ENCODE measurements around the gene MAP3K9.

MAP3K9 gene

GRCh38 chr14:70731447-70732239 lies 77.7 kb downstream of the MAP3K9 start:
- Mint-ChIP-seq H3K27ac (no peak overlapping the region), H3K27me3 (no peaks in the 10 kb centered on the region), H3K9me3 (ENCODE audit: low read depth) (no peaks in the 10 kb centered on the region), H3K36me3 (peaks cover 15% of the 10 kb centered on the region), H3K4me3 (no peak overlapping the region), H3K4me1 (ENCODE audit: low read depth) (no peaks in the 10 kb centered on the region)

- no peaks in the 10 kb centered on the region for H3K4me1 Mint-ChIP-seq (ENCODE audit: low read depth)
Measured at GRCh38 chr14:70730393-70730792, 78.9 kb downstream of the MAP3K9 start.

DNA sequence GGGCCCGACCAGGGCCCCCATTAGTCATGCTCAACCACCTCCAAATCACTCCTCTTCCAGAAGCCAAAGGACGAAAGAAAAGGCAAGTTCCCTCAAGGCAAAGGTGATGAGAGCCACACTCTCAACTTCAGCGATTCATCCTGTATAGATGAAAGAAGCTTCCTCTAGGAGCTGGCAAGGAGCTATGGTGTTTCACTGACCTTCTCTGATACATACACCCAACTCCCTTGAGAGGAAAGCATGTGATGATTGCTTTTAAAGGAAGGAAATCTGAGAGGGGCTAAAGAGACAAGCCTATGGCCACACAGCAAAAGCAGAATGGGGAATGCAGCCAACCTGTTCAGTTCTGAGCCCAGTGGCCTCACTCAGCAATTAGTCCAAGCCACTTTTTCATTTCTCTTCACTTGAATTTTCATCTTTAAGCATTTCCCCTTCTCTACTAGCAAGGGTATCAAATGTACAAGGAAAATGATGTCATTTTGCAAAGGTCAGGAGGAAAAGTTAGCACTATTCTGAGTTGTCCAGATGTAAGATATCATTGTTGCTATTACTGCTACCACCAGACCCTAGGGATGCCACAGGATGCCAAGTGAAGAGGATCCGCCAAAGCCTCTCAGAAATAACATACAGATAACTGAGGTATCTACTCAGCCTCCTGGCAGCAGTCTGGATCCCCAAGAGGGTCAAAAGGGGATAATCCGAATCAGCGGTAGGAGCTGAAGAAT lies 82.5 kb downstream of the MAP3K9 start:
- no peaks in the 10 kb centered on the region for H3K27me3 Mint-ChIP-seq
- no peak overlapping the region for H3K27ac Mint-ChIP-seq
- peaks cover 6% of the 10 kb centered on the region for H3K36me3 Mint-ChIP-seq
- H3K9me3 Mint-ChIP-seq (ENCODE audit: low read depth) = no peaks in the 10 kb centered on the region
- no peak overlapping the region for H3K4me3 Mint-ChIP-seq
- H3K4me1 Mint-ChIP-seq (ENCODE audit: low read depth) = no peaks in the 10 kb centered on the region

More at GRCh38 chr14:70730393-70730792, 78.9 kb downstream of the MAP3K9 start:
- H3K9me3 Mint-ChIP-seq (ENCODE audit: low read depth) = no peaks in the 10 kb centered on the region
- H3K4me3 Mint-ChIP-seq = no peak overlapping the region
- peaks cover 14% of the 10 kb centered on the region for H3K36me3 Mint-ChIP-seq
- no peak overlapping the region for H3K27ac Mint-ChIP-seq
- H3K27me3 Mint-ChIP-seq = no peaks in the 10 kb centered on the region

DNA sequence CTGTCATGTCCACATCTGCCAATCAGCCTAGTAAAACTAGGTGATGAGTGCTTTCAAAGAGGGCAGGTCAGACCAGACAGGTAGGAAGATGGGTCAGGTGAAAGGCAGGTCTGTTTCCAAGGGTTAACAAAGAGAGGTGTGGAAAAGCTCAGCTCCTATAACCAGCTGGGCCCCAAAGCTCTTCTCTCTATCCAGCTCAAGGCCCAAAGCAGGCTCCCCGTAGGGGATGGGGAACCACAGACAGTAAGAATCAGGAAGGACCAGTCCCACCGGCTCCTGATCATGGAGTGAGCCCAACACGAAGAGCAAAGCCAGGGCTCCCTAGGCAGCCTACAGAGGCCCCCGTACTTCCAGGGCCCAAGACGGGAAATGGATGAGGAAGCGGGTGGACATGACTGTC lies 84.4 kb downstream of the MAP3K9 start:
- H3K36me3 Mint-ChIP-seq = peaks cover 2% of the 10 kb centered on the region
- no peaks in the 10 kb centered on the region for H3K9me3 Mint-ChIP-seq (ENCODE audit: low read depth)
- no peaks in the 10 kb centered on the region for H3K4me1 Mint-ChIP-seq (ENCODE audit: low read depth)
- H3K4me3 Mint-ChIP-seq = no peak overlapping the region
- no peaks in the 10 kb centered on the region for H3K27me3 Mint-ChIP-seq
- H3K27ac Mint-ChIP-seq = no peak overlapping the region

DNA sequence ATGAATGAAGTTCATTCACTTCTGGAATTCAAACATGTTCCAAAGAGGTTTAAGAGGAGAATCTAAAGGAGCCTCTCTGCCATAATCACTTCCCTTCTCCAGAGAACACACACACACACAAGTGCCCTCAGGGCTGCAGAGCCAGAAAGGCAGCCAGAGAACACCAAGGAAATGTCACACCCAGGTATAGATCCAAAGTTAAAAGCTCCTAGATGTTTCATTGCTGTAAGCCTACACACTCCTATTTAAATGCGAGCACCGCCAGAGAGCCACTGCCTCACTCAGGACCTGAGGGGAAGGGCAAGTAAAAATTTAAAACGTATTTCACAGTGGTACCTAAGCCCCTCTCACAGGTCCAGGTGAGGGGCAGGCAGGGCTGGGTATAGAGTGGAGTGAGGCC lies 85.2 kb downstream of the MAP3K9 start:
- Mint-ChIP-seq H3K27me3 (no peaks in the 10 kb centered on the region), H3K36me3 (peaks cover 2% of the 10 kb centered on the region), H3K4me3 (no peak overlapping the region), H3K9me3 (ENCODE audit: low read depth) (no peaks in the 10 kb centered on the region), H3K4me1 (ENCODE audit: low read depth) (no peaks in the 10 kb centered on the region), H3K27ac (no peak overlapping the region)

- H3K36me3 Mint-ChIP-seq = peaks cover 2% of the 10 kb centered on the region
- H3K27me3 Mint-ChIP-seq = no peaks in the 10 kb centered on the region
- H3K9me3 Mint-ChIP-seq (ENCODE audit: low read depth) = no peaks in the 10 kb centered on the region
- H3K4me3 Mint-ChIP-seq = no peak overlapping the region
- H3K27ac Mint-ChIP-seq = no peak overlapping the region
- H3K4me1 Mint-ChIP-seq (ENCODE audit: low read depth) = no peaks in the 10 kb centered on the region
Measured at GRCh38 chr14:70723276-70723675, 86.0 kb downstream of the MAP3K9 start.

DNA sequence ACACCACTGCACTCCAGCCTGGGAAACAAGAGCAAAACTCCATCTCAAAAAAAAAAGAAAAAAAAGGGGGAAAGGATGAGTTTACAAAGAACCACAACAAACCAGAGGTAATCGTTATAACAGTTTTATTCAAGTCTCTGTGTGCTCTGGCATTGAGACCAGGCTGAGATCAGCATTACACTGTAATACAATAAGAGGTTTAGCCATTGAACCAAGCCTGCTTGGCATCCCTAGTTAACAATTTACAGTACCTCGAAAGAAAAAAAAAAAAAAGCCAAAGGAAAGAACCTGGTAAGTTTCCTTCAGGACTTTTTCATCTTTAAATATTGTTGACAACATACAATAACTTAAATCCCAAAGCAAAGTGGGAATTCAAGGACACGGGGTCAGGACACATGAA lies 86.9 kb downstream of the MAP3K9 start:
- Mint-ChIP-seq H3K4me3 (no peak overlapping the region), H3K36me3 (no peaks in the 10 kb centered on the region), H3K9me3 (ENCODE audit: low read depth) (no peaks in the 10 kb centered on the region), H3K27ac (no peak overlapping the region), H3K27me3 (no peaks in the 10 kb centered on the region), H3K4me1 (ENCODE audit: low read depth) (no peaks in the 10 kb centered on the region)

DNA sequence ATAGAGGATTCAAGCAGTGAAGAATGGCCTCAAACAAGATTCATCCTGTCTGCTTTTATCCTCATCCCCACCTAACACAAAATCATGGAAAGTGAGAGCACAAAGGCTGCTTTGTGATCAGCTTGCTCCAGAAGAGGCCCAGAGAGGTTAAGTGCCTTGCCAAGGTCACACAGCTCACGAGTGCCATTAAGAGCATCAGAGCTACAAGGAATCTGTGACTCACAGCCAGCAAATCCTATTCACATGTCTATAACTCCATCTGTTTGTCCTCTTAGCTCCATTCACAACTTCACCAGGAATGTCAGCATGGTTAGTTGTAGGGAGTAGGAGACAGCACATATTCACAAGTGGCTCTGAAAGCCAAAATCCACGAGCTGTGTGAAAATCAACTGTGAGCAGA lies 87.8 kb downstream of the MAP3K9 start:
- Mint-ChIP-seq H3K9me3 (ENCODE audit: low read depth) (no peaks in the 10 kb centered on the region), H3K27ac (no peak overlapping the region)

GRCh38 chr14:70718383-70719118 lies 90.8 kb downstream of the MAP3K9 start:
- peaks cover 3% of the 10 kb centered on the region for H3K4me1 Mint-ChIP-seq (ENCODE audit: low read depth)
- H3K36me3 Mint-ChIP-seq = no peaks in the 10 kb centered on the region
- no peak overlapping the region for H3K4me3 Mint-ChIP-seq
- H3K9me3 Mint-ChIP-seq (ENCODE audit: low read depth) = no peaks in the 10 kb centered on the region
- H3K27ac Mint-ChIP-seq = no peak overlapping the region
- no peaks in the 10 kb centered on the region for H3K27me3 Mint-ChIP-seq

More for the DNA sequence above, 87.8 kb downstream of the MAP3K9 start:
- Mint-ChIP-seq H3K36me3 (no peaks in the 10 kb centered on the region), H3K27me3 (no peaks in the 10 kb centered on the region), H3K4me3 (no peak overlapping the region), H3K4me1 (ENCODE audit: low read depth) (no peaks in the 10 kb centered on the region)

- Mint-ChIP-seq H3K36me3 (no peaks in the 10 kb centered on the region), H3K9me3 (ENCODE audit: low read depth) (no peaks in the 10 kb centered on the region), H3K4me3 (no peak overlapping the region), H3K27me3 (no peaks in the 10 kb centered on the region), H3K4me1 (ENCODE audit: low read depth) (peaks cover 3% of the 10 kb centered on the region), H3K27ac (no peak overlapping the region)
Measured at GRCh38 chr14:70716958-70717357, 92.4 kb downstream of the MAP3K9 start.

- Mint-ChIP-seq H3K27ac (no peak overlapping the region), H3K27me3 (no peaks in the 10 kb centered on the region), H3K9me3 (ENCODE audit: low read depth) (no peaks in the 10 kb centered on the region), H3K4me1 (ENCODE audit: low read depth) (peaks cover 3% of the 10 kb centered on the region), H3K4me3 (no peak overlapping the region), H3K36me3 (no peaks in the 10 kb centered on the region)
Measured at GRCh38 chr14:70716483-70716882, 92.8 kb downstream of the MAP3K9 start.

DNA sequence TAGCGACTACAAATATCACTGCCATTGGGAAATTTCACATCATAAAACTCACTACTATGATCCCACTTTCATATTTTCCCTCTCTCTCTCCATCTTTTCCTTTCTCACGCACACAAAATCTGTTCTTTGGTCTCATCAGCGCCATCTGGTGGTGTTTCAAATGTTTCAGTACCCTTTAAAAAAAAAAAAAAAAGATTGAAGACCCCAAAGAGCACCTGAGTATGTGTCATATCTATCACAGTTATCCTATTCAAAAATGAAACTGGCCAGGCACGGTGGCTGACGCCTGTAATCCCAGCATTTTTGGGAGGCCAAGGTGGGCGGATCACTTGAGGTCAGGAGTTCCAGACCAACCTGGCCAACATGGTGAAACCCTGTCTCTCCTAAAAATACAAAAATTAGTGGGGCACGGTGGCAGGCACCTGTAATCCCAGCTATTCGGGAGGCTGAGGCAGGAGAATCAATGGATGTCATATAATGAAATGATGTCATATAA lies 95.2 kb downstream of the MAP3K9 start:
- H3K4me1 Mint-ChIP-seq (ENCODE audit: low read depth) = peaks cover 3% of the 10 kb centered on the region
- no peaks in the 10 kb centered on the region for H3K36me3 Mint-ChIP-seq
- H3K4me3 Mint-ChIP-seq = no peak overlapping the region
- no peaks in the 10 kb centered on the region for H3K27me3 Mint-ChIP-seq
- no peaks in the 10 kb centered on the region for H3K9me3 Mint-ChIP-seq (ENCODE audit: low read depth)
- H3K27ac Mint-ChIP-seq = no peak overlapping the region

DNA sequence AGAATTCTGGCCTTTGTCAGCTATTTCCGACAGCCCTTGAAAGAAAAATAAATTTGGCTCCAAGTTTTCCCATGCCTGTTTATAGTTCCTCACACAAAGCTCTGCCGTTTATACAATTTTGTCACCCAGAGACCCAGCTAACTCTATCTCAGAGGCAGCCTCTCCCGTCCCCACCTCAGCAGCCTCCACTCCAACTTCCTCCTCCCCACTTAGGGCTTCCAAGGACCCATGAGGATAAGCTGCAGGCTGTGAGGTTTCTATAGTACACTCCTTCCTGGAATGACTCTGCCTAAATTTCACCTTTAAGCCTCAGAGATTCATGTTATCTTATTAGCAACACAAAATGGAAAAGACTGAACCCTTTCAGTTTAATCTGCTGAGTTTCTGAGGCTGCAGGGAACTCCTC lies 95.8 kb downstream of the MAP3K9 start:
- H3K9me3 Mint-ChIP-seq (ENCODE audit: low read depth) = no peaks in the 10 kb centered on the region
- no peak overlapping the region for H3K27ac Mint-ChIP-seq
- H3K4me3 Mint-ChIP-seq = no peak overlapping the region
- peaks cover 3% of the 10 kb centered on the region for H3K4me1 Mint-ChIP-seq (ENCODE audit: low read depth)
- no peaks in the 10 kb centered on the region for H3K27me3 Mint-ChIP-seq
- no peaks in the 10 kb centered on the region for H3K36me3 Mint-ChIP-seq

GRCh38 chr14:70713096-70713495 lies 96.2 kb downstream of the MAP3K9 start:
- H3K4me1 Mint-ChIP-seq (ENCODE audit: low read depth) = peaks cover 3% of the 10 kb centered on the region
- no peaks in the 10 kb centered on the region for H3K36me3 Mint-ChIP-seq
- H3K9me3 Mint-ChIP-seq (ENCODE audit: low read depth) = no peaks in the 10 kb centered on the region
- no peak overlapping the region for H3K4me3 Mint-ChIP-seq
- no peak overlapping the region for H3K27ac Mint-ChIP-seq
- H3K27me3 Mint-ChIP-seq = no peaks in the 10 kb centered on the region

- Mint-ChIP-seq H3K27me3 (no peaks in the 10 kb centered on the region), H3K4me1 (ENCODE audit: low read depth) (peaks cover 3% of the 10 kb centered on the region), H3K9me3 (ENCODE audit: low read depth) (no peaks in the 10 kb centered on the region), H3K27ac (no peak overlapping the region), H3K36me3 (no peaks in the 10 kb centered on the region), H3K4me3 (no peak overlapping the region)
Measured at GRCh38 chr14:70711451-70711850, 97.9 kb downstream of the MAP3K9 start.
